Fibroblast of lung (primary cell): ENCODE measurements around the gene AQP1.

ENCODE experiments used
- EZH2 ChIP-seq: IDR thresholded peaks from 2 replicates; pipeline ENCODE4 v1.5.1; 2012; ENCODE audit warnings: low read length, control low read depth, mild to moderate bottlenecking; ENCODE audit errors: missing control alignments
- TF ChIP-seq, protein P1 (sequence below), 2 donors: IDR thresholded peaks in 1 of 2; conservative IDR thresholded peaks in 1 of 2; 1 replicate in 1 of 2; 2 replicates in 1 of 2; pipeline ENCODE4 v1.5.1; 2011 to 2012; ENCODE audit warnings: low read length in 2 of 2, control low read depth in 1 of 2, inconsistent platforms in 1 of 2, low read depth in 1 of 2, mild to moderate bottlenecking in 1 of 2

DNA sequence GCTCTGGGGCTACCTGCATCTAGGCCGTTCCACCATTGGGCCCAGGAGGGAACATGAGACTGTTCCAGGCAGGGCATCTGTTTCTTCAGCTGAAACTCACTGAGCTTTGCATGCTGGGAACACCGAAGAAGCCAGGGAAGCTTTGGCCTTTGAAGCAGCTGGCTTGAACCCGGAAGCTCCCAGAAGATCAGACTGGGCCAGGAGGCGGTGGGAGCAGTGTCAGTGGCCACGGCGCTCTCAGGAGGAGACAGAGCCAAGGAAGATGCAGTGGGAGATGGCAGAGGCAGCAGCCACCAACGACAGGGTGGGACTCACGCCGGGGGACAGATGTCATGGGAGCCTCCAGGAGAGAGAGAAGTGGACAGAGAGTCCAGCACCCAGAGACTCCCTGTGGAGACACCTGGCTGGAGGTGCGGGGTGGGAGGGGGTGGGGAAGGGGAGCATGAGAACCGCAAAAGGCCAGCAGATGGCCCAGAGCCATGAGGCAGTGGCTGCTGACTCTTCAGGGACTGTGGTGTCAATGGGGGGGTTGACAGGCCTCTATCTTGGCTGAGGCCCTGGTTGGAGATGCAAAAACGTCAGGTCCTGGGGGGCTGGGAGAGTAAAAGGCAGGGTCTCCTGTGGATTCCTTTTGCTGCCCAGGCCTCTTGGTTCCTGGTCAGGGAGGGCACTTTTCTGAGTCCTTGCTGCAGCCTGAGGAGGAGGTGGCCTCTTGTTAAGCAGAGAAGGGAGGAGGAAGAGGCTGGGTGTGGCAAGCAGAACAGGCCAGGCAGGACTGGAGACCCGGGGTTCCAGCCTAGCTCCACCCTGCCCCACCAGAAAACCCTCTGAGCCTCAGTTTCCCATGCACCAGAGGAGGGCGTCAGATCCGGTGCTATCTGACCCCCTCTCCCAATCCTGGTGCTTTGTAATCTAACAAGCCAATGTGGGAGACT is 6.3 kb upstream of the AQP1 start:
- TF ChIP-seq, protein P1, sequence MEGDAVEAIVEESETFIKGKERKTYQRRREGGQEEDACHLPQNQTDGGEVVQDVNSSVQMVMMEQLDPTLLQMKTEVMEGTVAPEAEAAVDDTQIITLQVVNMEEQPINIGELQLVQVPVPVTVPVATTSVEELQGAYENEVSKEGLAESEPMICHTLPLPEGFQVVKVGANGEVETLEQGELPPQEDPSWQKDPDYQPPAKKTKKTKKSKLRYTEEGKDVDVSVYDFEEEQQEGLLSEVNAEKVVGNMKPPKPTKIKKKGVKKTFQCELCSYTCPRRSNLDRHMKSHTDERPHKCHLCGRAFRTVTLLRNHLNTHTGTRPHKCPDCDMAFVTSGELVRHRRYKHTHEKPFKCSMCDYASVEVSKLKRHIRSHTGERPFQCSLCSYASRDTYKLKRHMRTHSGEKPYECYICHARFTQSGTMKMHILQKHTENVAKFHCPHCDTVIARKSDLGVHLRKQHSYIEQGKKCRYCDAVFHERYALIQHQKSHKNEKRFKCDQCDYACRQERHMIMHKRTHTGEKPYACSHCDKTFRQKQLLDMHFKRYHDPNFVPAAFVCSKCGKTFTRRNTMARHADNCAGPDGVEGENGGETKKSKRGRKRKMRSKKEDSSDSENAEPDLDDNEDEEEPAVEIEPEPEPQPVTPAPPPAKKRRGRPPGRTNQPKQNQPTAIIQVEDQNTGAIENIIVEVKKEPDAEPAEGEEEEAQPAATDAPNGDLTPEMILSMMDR (conservative IDR thresholded peaks at IDR 0.05 in 1 of 2, IDR thresholded peaks at IDR 0.05 in 1 of 2; ENCODE audit: low read depth in 1 of 2, low read length in 2 of 2) = no peak
- TF ChIP-seq EZH2 = no peak
